GM10847 (cell line): ENCODE results near the gene IFITM10.

Experiments used
- POLR2A ChIP-seq: IDR thresholded peaks from 2 replicates; pipeline ENCODE4 v1.6.1; 2011; ENCODE audit not compliant: insufficient read length; ENCODE audit errors: extremely low read depth

The IFITM10 gene

GRCh38 chr11:1780700-1781592 lies 30.6 kb upstream of the IFITM10 start:
- no peak for TF ChIP-seq POLR2A

- no peak for TF ChIP-seq POLR2A
These were observed 29.7 kb upstream of the IFITM10 start for GRCh38 chr11:1779806-1780699.

DNA sequence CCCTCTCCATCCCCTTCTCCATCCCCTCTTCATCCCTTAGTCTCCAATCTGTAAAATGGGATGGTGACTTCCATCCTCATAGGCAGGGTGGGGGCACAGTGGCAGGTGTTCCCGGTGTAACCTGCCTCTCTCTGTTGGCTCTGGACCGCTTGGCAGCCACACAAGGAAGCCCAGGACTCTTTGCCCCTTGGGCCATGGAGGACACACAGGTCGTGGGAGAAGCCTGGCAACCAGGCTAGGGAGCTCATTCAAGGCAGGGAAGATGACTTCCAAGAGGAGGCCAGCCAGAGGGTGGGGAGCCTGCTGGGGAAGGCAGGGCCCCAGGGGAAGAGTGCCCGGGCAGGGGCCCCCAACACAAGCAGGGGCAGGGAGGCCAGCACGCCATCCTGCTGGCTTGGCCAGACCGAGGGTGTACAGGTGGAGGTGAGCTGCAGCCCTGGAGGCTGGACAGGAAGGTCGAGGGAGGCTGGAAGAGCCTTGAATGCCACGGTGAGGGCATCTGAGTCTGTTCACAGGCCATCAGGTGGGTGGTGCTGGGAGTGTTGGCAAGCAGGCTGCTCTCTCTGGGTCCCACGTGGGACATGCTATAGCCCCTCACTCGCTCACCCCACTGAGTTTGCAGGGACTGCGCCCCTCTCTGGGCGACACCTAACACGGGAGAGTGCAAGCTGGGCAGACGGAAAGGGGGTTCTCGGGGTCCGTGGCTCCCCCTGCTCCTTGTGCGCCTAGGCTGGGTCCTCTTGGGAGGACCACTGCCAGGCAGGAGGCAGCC lies 28.8 kb upstream of the IFITM10 start:
- TF ChIP-seq POLR2A, result no peak

- no peak for TF ChIP-seq POLR2A
These were observed 27.9 kb upstream of the IFITM10 start for GRCh38 chr11:1778141-1778911.

GRCh38 chr11:1777737-1778136 lies 27.3 kb upstream of the IFITM10 start:
- TF ChIP-seq POLR2A, result no peak

GRCh38 chr11:1776944-1777715 lies 26.7 kb upstream of the IFITM10 start:
- no peak for TF ChIP-seq POLR2A

GRCh38 chr11:1776331-1776851 lies 26.0 kb upstream of the IFITM10 start:
- no peak for TF ChIP-seq POLR2A

- no peak for TF ChIP-seq POLR2A
These were observed 24.5 kb upstream of the IFITM10 start for GRCh38 chr11:1774886-1775285.

DNA sequence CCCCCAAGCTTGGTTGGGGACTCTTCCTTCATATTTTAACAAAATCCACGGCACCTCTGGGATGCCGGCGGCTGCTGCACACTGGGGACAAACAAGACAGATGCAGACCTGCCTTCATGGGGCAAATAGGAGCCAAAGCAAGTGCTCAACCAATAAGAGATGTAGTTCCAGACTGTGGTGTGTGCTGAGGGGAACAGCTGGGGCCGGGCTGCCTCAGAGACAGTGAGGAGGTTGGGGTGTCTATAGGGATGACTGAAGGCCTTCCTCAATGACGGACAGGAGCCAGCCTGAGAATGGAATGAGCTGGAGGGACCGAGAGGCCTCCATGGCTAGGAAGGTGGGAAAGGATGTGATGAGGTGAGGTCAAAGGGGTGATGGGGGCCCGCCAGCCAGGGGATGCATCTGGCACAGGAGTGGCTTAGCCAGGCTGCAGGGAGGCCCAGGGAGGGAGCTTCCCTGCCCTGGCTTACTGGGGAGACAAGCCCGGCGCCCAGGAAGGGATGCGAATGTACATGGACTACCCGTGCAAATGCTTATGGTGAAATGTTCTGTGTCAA lies 23.7 kb upstream of the IFITM10 start:
- no peak for TF ChIP-seq POLR2A

DNA sequence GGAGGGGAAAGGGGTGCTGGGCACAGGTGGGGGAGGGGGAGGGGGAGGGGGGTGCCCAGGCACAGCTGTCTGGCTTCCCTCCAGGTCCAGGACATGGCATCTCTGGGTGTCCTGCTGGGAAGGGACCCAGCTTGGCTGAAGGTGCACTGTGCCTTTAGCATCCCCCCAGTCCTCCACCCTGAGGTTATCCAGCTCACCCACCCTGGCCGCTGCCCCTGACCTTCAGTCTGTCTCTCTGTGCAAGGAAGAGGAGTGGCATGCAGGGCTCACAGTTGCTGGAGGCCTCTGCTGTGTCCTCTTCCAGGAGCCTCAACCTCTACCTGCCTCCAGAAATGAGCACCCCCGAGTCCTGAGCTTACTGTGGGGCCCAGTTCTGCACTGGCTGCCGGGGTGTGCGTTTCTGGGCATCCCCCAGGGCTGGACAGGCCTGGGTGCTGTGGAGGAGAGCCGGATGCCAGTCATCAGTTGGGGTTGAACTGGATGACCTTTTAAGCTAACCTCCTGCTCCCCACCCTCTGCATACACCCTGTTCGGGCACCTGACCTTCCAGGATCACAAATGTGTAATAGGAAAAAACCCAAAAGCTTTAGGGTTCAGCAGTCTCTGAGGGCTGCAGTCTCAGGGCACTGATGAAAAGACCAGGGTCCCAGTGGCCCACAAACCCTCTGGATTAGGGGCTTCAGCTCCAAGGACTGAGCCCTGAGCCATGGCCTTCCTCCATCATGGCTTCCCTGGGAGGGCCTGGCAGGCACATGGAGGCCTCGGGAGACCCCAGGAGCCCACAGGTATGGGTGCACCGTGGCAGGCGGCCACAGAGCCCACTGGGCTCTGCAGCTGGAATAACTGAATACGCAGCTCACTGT lies 23.0 kb upstream of the IFITM10 start:
- TF ChIP-seq POLR2A, result no peak

DNA sequence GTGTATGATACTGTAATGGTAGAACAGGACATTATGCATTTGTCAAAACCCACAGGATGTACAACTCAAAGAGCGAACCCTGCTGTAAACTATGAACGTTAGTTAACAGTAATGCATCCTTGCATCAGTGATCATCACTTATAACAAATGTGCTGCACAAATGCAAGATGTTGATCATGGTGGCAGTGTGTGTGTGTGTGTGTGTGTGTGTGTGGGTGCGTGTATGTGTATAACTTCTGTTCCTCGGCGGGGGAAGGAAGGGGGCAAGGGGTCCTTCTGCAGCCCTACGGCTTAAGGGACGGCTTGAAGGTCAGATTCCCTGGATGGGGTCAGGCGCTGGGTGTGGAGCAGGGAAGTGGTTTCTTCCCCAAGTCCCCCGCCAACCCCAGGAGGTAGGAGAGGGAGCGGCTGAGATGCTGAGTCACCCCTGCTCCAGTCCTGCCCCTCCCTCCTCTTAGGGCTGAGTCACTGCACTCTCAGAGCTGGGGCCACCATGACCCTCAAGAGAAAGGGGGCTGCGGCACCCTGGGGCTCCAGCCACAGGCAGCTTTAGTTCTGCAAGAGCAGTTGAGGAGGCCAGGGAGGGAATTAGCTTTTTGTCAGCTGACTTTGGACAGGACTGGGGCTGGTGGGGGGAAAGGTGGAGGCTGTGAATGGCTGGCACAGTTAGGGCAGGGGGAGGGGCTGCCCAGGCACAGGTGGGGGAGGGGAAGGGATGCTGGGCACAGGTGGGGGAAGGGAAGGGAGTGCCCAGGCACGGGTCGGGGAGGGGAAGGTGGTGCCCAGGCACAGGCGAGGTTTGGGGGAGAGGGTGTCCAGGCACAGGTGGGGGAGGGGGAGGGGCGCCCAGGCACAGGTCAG lies 22.1 kb upstream of the IFITM10 start:
- no peak for TF ChIP-seq POLR2A
